Heart right ventricle (tissue), 16 donors: ENCODE data around the gene MAGEB10. TPM values are rescaled to one million over a fixed set of nuclear protein-coding genes. Genes with fewer than 3 reads are reported as not detected.

ENCODE experiments used
- ATAC-seq, 8 donors: fragments of 200-7000 bp; cut with Tn5 transposase; one replicate each; pipeline ENCODE4 v1.9.1; 2020; ENCODE audit warnings: mild to moderate bottlenecking in 8 of 8, moderate library complexity in 8 of 8, moderate number of reproducible peaks in 1 of 8
- DNase-seq, 2 donors: peaks; one replicate each; pipeline ENCODE4 v3.0.0-alpha.2; 2020
- H3K27ac ChIP-seq, 10 donors: fragments of 200-600 bp; sonication (generic) in 2 of 10; one replicate each; pipeline versions ENCODE4 v1.5.0 to v1.8.0; 2020 to 2022; ENCODE audit warnings: mild to moderate bottlenecking in 3 of 10
- H3K27me3 ChIP-seq, 7 donors: fragments of 200-600 bp; one replicate each; pipeline ENCODE4 v1.8.0; 2021 to 2022; ENCODE audit warnings: mild to moderate bottlenecking in 2 of 7
- H3K36me3 ChIP-seq, 9 donors: fragments of 200-600 bp; sonication (generic) in 1 of 9; one replicate each; pipeline versions ENCODE4 v1.5.0 to v1.8.0; 2020 to 2022; ENCODE audit warnings: mild to moderate bottlenecking in 2 of 9
- H3K4me1 ChIP-seq, 9 donors: fragments of 200-600 bp; sonication (generic) in 1 of 9; one replicate each; pipeline versions ENCODE4 v1.5.0 to v1.8.0; 2020 to 2022; ENCODE audit warnings: mild to moderate bottlenecking in 4 of 9
- H3K4me3 ChIP-seq, 10 donors: fragments of 200-600 bp; sonication (generic) in 2 of 10; one replicate each; pipeline versions ENCODE4 v1.5.0 to v1.8.0; 2020 to 2022; ENCODE audit warnings: mild to moderate bottlenecking in 7 of 10, moderate library complexity in 2 of 10
- H3K9me3 ChIP-seq, 11 donors: fragments of 200-600 bp in 10 of 11; sonication (generic) in 2 of 11; one replicate each; pipeline versions ENCODE4 v1.5.0 to v1.8.0; 2013 to 2022; ENCODE audit warnings: mild to moderate bottlenecking in 2 of 11, control low read depth in 1 of 11, moderate library complexity in 1 of 11
- CTCF ChIP-seq, 9 donors: fragments of 200-600 bp; sonication (generic) in 2 of 9; IDR thresholded peaks; one replicate each; pipeline versions ENCODE4 v1.5.0 to v1.8.0; 2021 to 2022; ENCODE audit warnings: antibody characterized with exemption in 9 of 9, mild to moderate bottlenecking in 5 of 9, moderate library complexity in 1 of 9
- WGBS, 2 donors: extraction: QIAGEN DNeasy Blood & Tissue Kit; methylation state at CpG; one replicate each; pipeline ENCODE4 v1.1.7; 2013; ENCODE audit warnings: inconsistent platforms in 1 of 2; 5-methylcytosine and 5-hydroxymethylcytosine counted together
- intact Hi-C, 10 donors: fragments of 100-400 bp; cut with DNase I; formaldehyde crosslinking; loops; one replicate each; pipeline versions ENCODE4 v1.11.1 to v1.14.2; 2022
- polyA plus RNA-seq, 2 donors: library from polyadenylated mRNA; stranded (reverse); fragments of 200-250 nt; gene quantifications; one replicate each; pipeline ENCODE4 v1.2.3, GENCODE V29; 2013
- total RNA-seq, 10 donors: library from RNA; stranded (reverse); fragmentation: NEBNext Ultra II Directional in 3 of 10; extraction: Animal tissue kit (Norgen Biotek cat#: 25700) in 3 of 10; gene quantifications; one replicate each; pipeline versions ENCODE4 v1.2.1 to v1.2.4, GENCODE V29; 2021 to 2023
- donor health status: Arrhythmogenic right ventricular cardiomyopathy.
- donor health status: ischemic (EF 13 %, LVEDD 7.1; RV severe dilation, severe dysfunction).
- donor health status: healthy with polysubstance abuse.
- donor health status: DM: no; HTN: yes; CAD: no.
- donor health status: DM: no; HTN: no; CAD: no.
- donor health status: ischemic (EF 25% LVEDD 6.9; RV normal size, moderate dysfunction).
- donor health status: ischemic (EF 25% LVEDD 5.7; RV mildly dilated, moderate dysfunction).
- donor health status: healthy.
- donor health status: DM: yes; HTN: yes; CAD: no.
- donor health status: Ischemic cardiomyopathy.
- donor health status: ischemic (EF 35%, LVEDD 5.7; RV mildly dilated, moderate dysfunction).
- donor health status: nonischemic (EF 11% LVEDD 7.7; RV severe dilation, severe dysfunction).
- donor health status: DM: yes; HTN: yes; CAD: no.
- donor health status: PGD.
- donor health status: ischemic (EF 29% LVEDD 5.4; RV normal size, mild dysfunction).
- donor health status: nonischemic (EF 23%, LVEDD 6.1; RV moderate dilation, normal function).

The MAGEB10 gene
- total and polyA plus RNA-seq, 12 donors, result not detected

- no peak for TF ChIP-seq CTCF (IDR thresholded peaks at IDR 0.05)
- no peaks in the 10 kb centered on the region for H3K27me3 ChIP-seq
- intact Hi-C loops, result no loop called here
Measured at GRCh38 chrX:27815209-27815608, 7.4 kb downstream of the MAGEB10 start.

GRCh38 chrX:27823812-27824211 is 16.0 kb downstream of the MAGEB10 start:
- Histone ChIP-seq H3K4me3 (no peak overlapping the region), H3K27me3 (no peaks in the 10 kb centered on the region), H3K27ac (no peak overlapping the region), H3K4me1 (no peaks in the 10 kb centered on the region), H3K36me3 (no peaks in the 10 kb centered on the region), H3K9me3 (no peaks in the 10 kb centered on the region)
- DNase-seq (no peak), ATAC-seq (no peak)
- intact Hi-C loops, result no loop called here
- no peak for TF ChIP-seq CTCF (IDR thresholded peaks at IDR 0.05)
- WGBS, 2 donors, result 71 to 90% methylated on average over 1 of the region's 1 CpG

More at GRCh38 chrX:27815209-27815608, 7.4 kb downstream of the MAGEB10 start:
- peaks cover 0 to 2% (median 0%) of the 10 kb centered on the region in 11 donors for H3K9me3 ChIP-seq
- no peak overlapping the region for H3K4me3 ChIP-seq
- H3K36me3 ChIP-seq, result no peaks in the 10 kb centered on the region
- no peak for DNase-seq
- no peak overlapping the region for H3K27ac ChIP-seq
- ATAC-seq, result no peak
- H3K4me1 ChIP-seq, result no peaks in the 10 kb centered on the region

GRCh38 chrX:27838185-27838584 is 30.4 kb downstream of the MAGEB10 start:
- H3K27me3 ChIP-seq, result no peaks in the 10 kb centered on the region
- TF ChIP-seq CTCF (IDR thresholded peaks at IDR 0.05), result no peak
- H3K9me3 ChIP-seq, result no peaks in the 10 kb centered on the region
- H3K4me1 ChIP-seq, result no peaks in the 10 kb centered on the region
- H3K36me3 ChIP-seq, result no peaks in the 10 kb centered on the region
- ATAC-seq, result no peak
- no peak for DNase-seq
- intact Hi-C loops, result no loop called here
- 84 to 91% methylated on average over 3 of the region's 3 CpGs for WGBS, 2 donors
- no peak overlapping the region for H3K4me3 ChIP-seq
- H3K27ac ChIP-seq, result no peak overlapping the region

- Histone ChIP-seq H3K9me3 (no peaks in the 10 kb centered on the region), H3K27me3 (no peaks in the 10 kb centered on the region), H3K4me3 (no peak overlapping the region), H3K36me3 (no peaks in the 10 kb centered on the region), H3K27ac (no peak overlapping the region), H3K4me1 (no peaks in the 10 kb centered on the region)
- DNase-seq (no peak), ATAC-seq (no peak)
- 57 to 75% methylated on average over 2 to 3 of the region's 3 CpGs for WGBS, 2 donors
- TF ChIP-seq CTCF (IDR thresholded peaks at IDR 0.05), result no peak
- intact Hi-C loops, result no loop called here
Measured at GRCh38 chrX:27840881-27841280, 33.1 kb downstream of the MAGEB10 start.

GRCh38 chrX:27842859-27843258 is 35.1 kb downstream of the MAGEB10 start:
- Histone ChIP-seq H3K36me3 (no peaks in the 10 kb centered on the region), H3K27ac (no peak overlapping the region), H3K4me1 (no peaks in the 10 kb centered on the region), H3K27me3 (no peaks in the 10 kb centered on the region), H3K4me3 (no peak overlapping the region), H3K9me3 (no peaks in the 10 kb centered on the region)
- DNase-seq (no peak), ATAC-seq (no peak)
- TF ChIP-seq CTCF (IDR thresholded peaks at IDR 0.05), result no peak
- WGBS, 2 donors, result 74 to 79% methylated on average over 4 of the region's 4 CpGs
- intact Hi-C loops, result no loop called here
